Measurements from ENCODE around the gene RUNX3. TPM values are rescaled to one million over a fixed set of nuclear protein-coding genes. Genes with fewer than 3 reads are reported as not detected.

The RUNX3 gene
- total and polyA plus RNA-seq, 2 donors from 2014 or later, result 0.47 to 7.9 TPM

- H3K9me3 ChIP-seq (ENCODE audit: control insufficient read depth in 2 of 3, insufficient read depth in 1 of 3, low read length in 3 of 3), result no peaks in the 10 kb centered on the region
- H3K4me1 ChIP-seq (ENCODE audit: control insufficient read depth in 2 of 3, insufficient read depth in 2 of 3, low read depth in 1 of 3, low read length in 3 of 3), result peaks cover 0 to 6% (median 0%) of the 10 kb centered on the region in 3 donors
- H3K4me3 ChIP-seq (ENCODE audit: low read length in 3 of 3), result no peak overlapping the region
- FAIRE-seq (no peak), DNase-seq (peak in 2 of 5 donors; percentile 37 to 54)
- TF ChIP-seq CTCF (IDR thresholded peaks at IDR 0.05; ENCODE audit: borderline replicate concordance, extremely low read depth, insufficient read depth), result no peak
- intact Hi-C loops (cut with DNase I), result no loop called here
- H3K36me3 ChIP-seq (ENCODE audit: control insufficient read depth in 2 of 3, insufficient read depth in 3 of 3, low read length in 3 of 3), result no peaks in the 10 kb centered on the region
- H3K9ac ChIP-seq (ENCODE audit: low read length in 3 of 3), result no peak overlapping the region
- H3K27me3 ChIP-seq (ENCODE audit: control insufficient read depth, insufficient read depth, low read length), result peaks cover 55% of the 10 kb centered on the region
- no peak overlapping the region for H3K27ac ChIP-seq (ENCODE audit: low read depth in 2 of 2, low read length in 2 of 2)
Observed at GRCh38 chr1:24928689-24929397, 1.2 kb downstream of the RUNX3 start.

GRCh38 chr1:24927988-24928688 lies 1.9 kb downstream of the RUNX3 start:
- FAIRE-seq (no peak), DNase-seq (peak in 3 of 5 donors; percentile 37 to 66 (median 56))
- Histone ChIP-seq H3K27me3 (ENCODE audit: control insufficient read depth, insufficient read depth, low read length) (peaks cover 49% of the 10 kb centered on the region), H3K9ac (ENCODE audit: low read length in 3 of 3) (no peak overlapping the region), H3K27ac (ENCODE audit: low read depth in 2 of 2, low read length in 2 of 2) (no peak overlapping the region), H3K9me3 (ENCODE audit: control insufficient read depth in 2 of 3, insufficient read depth in 1 of 3, low read length in 3 of 3) (no peaks in the 10 kb centered on the region), H3K4me1 (ENCODE audit: control insufficient read depth in 2 of 3, insufficient read depth in 2 of 3, low read depth in 1 of 3, low read length in 3 of 3) (peaks cover 0 to 6% (median 0%) of the 10 kb centered on the region in 3 donors), H3K4me3 (ENCODE audit: low read length in 3 of 3) (no peak overlapping the region), H3K36me3 (ENCODE audit: control insufficient read depth in 2 of 3, insufficient read depth in 3 of 3, low read length in 3 of 3) (no peaks in the 10 kb centered on the region)
- no peak for TF ChIP-seq CTCF (IDR thresholded peaks at IDR 0.05; ENCODE audit: borderline replicate concordance, extremely low read depth, insufficient read depth)
- intact Hi-C loops (cut with DNase I), result no loop called here

- Histone ChIP-seq H3K9me3 (ENCODE audit: control insufficient read depth in 2 of 3, insufficient read depth in 1 of 3, low read length in 3 of 3) (no peaks in the 10 kb centered on the region), H3K27ac (ENCODE audit: low read depth in 2 of 2, low read length in 2 of 2) (no peak overlapping the region), H3K36me3 (ENCODE audit: control insufficient read depth in 2 of 3, insufficient read depth in 3 of 3, low read length in 3 of 3) (no peaks in the 10 kb centered on the region), H3K27me3 (ENCODE audit: control insufficient read depth, insufficient read depth, low read length) (peaks cover 42% of the 10 kb centered on the region), H3K4me1 (ENCODE audit: control insufficient read depth in 2 of 3, insufficient read depth in 2 of 3, low read depth in 1 of 3, low read length in 3 of 3) (peaks cover 0 to 6% (median 0%) of the 10 kb centered on the region in 3 donors), H3K9ac (ENCODE audit: low read length in 3 of 3) (no peak overlapping the region), H3K4me3 (ENCODE audit: low read length in 3 of 3) (no peak overlapping the region)
- intact Hi-C loops (cut with DNase I), result no loop called here
- TF ChIP-seq CTCF (IDR thresholded peaks at IDR 0.05; ENCODE audit: borderline replicate concordance, extremely low read depth, insufficient read depth), result no peak
- FAIRE-seq, result no peak
- DNase-seq, result no peak
Observed at GRCh38 chr1:24927473-24927872, 2.6 kb downstream of the RUNX3 start.
